Measurements from ENCODE around the gene PHF2. TPM values are rescaled to one million over a fixed set of nuclear protein-coding genes. Genes with fewer than 3 reads are reported as not detected.

Gene PHF2
- polyA plus RNA-seq, 1 donor: 33.5 TPM

DNA sequence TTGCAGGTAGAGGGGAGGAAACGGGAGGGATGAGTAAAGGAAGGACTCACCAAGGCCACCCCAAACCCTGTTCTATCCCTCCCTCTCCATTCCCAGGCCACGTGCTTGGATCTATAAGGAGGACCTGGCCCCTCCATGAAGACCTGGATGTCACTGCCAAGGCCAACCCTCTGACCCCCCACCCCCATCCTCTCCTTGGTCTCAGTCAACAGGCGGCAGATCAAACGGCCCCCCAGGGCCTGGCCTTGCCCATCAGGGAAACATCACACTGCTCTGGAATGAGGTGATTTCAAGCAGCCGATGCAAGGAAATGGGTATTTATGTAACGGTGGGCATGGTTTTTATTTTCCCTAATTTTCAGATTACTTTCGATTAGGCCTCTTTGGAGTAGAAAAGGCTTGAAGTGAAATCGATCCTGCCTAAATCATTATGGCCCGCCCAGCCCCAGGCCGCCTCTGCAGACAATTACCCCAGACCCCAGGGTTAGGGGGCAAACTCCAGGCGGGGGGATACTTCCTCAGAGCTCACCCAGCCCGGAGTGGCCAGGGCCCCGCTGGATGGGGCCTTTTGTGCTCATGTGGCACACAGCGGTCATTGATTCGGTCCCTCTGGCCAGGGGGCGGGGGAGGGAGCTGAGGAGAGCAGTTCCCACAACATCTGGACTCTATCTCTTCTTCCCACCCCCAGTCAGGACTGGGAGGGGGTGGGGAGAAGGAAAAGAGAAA lies 125.3 kb downstream of the PHF2 start:
- DNase-seq (ENCODE audit: low read depth): no peak

GRCh38 chr9:93702261-93702660 lies 125.9 kb downstream of the PHF2 start:
- DNase-seq (ENCODE audit: low read depth): no peak

- DNase-seq (ENCODE audit: low read depth): no peak
These were observed 132.1 kb downstream of the PHF2 start for GRCh38 chr9:93708289-93708986.

DNA sequence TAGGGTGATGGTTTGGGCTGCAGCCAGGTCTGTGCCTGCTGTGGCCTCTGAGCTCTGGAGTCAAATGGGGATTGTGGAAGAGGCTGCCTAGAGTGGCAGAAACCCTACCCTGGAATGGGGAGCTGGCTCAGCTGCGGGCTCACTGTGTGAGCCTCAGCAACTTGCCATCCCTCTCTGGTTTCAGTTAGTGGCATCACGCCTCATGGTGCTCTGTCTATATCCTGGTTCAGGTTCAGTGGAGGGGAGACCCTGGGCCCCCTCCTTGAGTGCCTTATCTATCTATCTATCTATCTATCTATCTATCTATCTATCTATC lies 132.6 kb downstream of the PHF2 start:
- no peak for DNase-seq (ENCODE audit: low read depth)

DNA sequence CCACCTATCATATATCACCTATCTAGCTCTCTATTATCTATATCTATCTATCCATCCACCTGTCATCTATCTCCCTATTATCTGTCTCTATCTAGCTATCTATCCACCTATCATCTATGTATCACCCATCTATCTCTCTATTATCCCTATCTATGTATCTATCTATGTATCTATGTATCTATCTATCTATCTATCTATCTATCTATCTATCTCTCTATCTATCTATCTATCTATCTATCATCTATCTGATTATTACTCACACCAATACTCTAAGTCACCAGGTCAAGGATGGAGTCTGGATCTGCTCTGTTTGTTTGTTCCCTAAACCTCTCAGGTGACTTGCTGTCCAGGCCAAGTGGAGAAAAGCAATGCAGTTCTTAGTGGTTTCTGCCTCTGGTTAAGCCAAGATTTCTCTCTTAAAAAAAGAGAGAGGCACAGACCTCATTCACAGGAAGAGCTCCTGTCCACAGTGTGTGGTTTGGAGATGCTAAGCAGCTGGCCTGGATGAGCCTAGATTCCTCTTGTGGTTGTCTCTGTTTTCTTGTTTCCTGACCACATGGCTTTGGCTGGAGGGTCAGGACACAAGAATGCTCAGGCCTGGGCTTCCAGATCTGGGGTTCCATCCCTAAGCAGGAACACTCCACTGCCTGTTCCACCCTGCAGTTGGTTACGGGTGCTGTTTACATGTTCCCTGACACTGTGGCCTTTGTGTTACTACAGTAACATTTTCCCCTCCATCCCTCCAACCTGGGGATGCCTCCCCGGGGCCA lies 133.4 kb downstream of the PHF2 start:
- DNase-seq (ENCODE audit: low read depth): no peak

DNA sequence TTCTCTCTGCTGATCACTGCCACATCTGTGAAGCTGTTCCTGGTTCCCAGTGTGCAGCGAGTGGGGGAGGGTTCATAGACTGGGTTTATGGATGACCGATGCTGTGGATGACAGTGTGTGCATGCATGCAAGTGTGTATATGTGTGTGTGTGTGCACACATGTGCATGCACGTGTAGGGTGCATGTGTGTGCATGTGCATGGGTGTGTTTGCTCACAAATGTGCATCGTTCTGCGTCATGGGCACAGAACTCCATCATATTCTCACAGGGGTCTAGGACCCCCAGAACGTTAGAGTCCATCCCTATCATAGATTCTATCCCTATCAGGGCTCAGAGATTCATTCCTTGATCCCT lies 134.0 kb downstream of the PHF2 start:
- DNase-seq (ENCODE audit: low read depth): no peak

- no peak for DNase-seq (ENCODE audit: low read depth)
These were observed 134.6 kb downstream of the PHF2 start for GRCh38 chr9:93711002-93711401.

DNA sequence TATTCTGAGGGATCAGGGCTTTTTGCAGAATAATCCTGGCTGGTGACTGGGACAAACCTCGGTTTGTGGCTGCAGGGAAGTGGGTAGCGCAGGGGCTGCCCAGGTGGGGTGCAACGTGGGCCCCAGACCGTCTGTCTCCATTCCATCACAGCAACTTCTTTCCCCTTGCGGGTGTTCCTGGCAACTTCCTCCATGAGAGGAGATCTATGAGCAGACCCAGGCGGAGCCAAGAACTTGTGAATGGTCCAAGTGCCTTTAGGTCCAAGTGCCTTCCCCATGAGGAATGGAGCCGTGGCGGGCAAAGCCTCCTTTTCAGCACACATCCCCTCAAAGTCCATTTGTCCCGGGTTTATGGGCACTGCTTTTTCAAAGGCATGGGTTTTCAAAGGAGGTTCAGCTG lies 136.5 kb downstream of the PHF2 start:
- DNase-seq (ENCODE audit: low read depth): no peak

GRCh38 chr9:93713716-93714115 lies 137.3 kb downstream of the PHF2 start:
- no peak for DNase-seq (ENCODE audit: low read depth)

- no peak for DNase-seq (ENCODE audit: low read depth)
These were observed 145.1 kb downstream of the PHF2 start for GRCh38 chr9:93721417-93721965.

DNA sequence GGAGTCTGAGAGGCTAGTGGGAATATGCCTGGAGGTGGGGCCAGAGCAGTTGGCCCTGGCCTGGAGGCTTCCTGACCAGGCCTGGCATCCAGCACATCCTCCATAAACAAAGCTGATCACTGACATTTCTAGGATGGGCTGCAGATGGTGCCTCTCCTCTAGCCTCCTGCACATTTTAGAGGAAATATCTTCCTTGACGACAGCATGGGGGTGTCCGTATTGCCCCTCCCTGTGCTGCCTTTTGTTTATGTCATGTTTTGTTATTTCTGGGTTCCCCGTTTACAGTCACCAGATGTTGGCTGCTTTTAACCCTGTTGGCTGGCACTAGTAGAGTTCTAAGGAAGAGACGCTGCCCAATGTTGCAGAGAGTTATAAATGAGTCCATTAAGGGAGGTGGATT lies 148.5 kb downstream of the PHF2 start:
- no peak for DNase-seq (ENCODE audit: low read depth)

DNA sequence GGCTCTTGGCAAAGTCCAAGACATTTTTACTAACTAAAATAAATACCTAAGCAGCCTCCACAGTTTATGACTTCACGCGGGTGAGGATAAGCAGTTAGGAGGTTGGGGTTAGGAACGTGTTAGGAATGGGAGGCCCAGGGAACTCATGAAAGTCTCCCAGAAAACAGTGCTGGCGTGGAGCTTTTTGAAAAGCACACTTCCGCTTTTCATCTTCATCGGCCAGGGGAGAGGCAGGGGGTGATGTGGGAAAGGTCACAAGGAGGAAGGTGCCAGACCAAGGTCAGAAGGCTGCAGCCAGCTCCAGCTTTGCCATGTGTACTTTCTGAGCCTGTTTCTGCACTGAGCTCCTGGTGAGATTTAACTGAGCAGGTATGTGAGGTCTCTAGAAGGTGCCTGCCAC lies 149.0 kb downstream of the PHF2 start:
- no peak for DNase-seq (ENCODE audit: low read depth)

GRCh38 chr9:93726147-93726546 lies 149.8 kb downstream of the PHF2 start:
- no peak for DNase-seq (ENCODE audit: low read depth)

Other genes with a start within 250 kb of the PHF2 start
- 56.3 TPM for gene FAM120A, start 124.9 kb upstream of the PHF2 start, polyA plus RNA-seq (ENCODE audit: insufficient read length)
- 34.0 TPM for gene FAM120AOS, start 123.0 kb upstream of the PHF2 start, polyA plus RNA-seq (ENCODE audit: insufficient read length)

Measured in forelimb muscle (tissue), 1 donor.